WERI-Rb-1 (cell line): ENCODE results near the gene USF3.
A peak's percentile ranks its signal among the peaks of the same experiment; 100 is the strongest.

Experiments
- DNase-seq: peaks from one replicate; pipeline ENCODE4 v3.0.0-alpha.2; 2020
- H3K27ac ChIP-seq: fragments of 250-450 bp; sonication (Bioruptor Pico); 2 replicates; pipeline ENCODE4 v1.5.1; 2020; ENCODE audit warnings: mild to moderate bottlenecking, moderate library complexity
- H3K27me3 ChIP-seq: fragments of 250-450 bp; sonication (Bioruptor Pico); 2 replicates; pipeline ENCODE4 v1.5.1; 2021; ENCODE audit warnings: mild to moderate bottlenecking, low read depth, moderate library complexity; ENCODE audit not compliant: insufficient read depth, severe bottlenecking
- H3K36me3 ChIP-seq: fragments of 250-450 bp; sonication (Bioruptor Pico); 2 replicates; pipeline ENCODE4 v1.5.1; 2020; ENCODE audit warnings: mild to moderate bottlenecking, moderate library complexity
- H3K4me3 ChIP-seq: 2 replicates; pipeline ENCODE4 v1.5.1; 2011; ENCODE audit warnings: low read depth, mild to moderate bottlenecking, control low read depth, low read length
- H3K9me3 ChIP-seq: fragments of 250-450 bp; sonication (Bioruptor Pico); 2 replicates; pipeline ENCODE4 v1.5.1; 2021; ENCODE audit warnings: mild to moderate bottlenecking, moderate library complexity; ENCODE audit not compliant: severe bottlenecking
- CTCF ChIP-seq: IDR thresholded peaks from 2 replicates; pipeline ENCODE4 v1.5.1; 2011; ENCODE audit warnings: low read depth, mild to moderate bottlenecking, control low read depth, inconsistent platforms, low read length

Gene USF3

GRCh38 chr3:113695786-113696645, at the start of gene USF3:
TSS of gene USF3 (minus strand) at chr3:113696642. CDS start at chr3:113674878, 21,764 bp downstream.
- peak within 1 kb of the TSS; percentile 92 for H3K27ac ChIP-seq
- peak; percentile 77 for DNase-seq
- no peak for TF ChIP-seq CTCF

GRCh38 chr3:113745756-113746547, 49.5 kb upstream of the USF3 start, which contains the start of gene NAA50:
TSS of gene NAA50 (minus strand) at chr3:113746249. CDS start at chr3:113745949, 300 bp downstream.
- H3K9me3 ChIP-seq, result no peaks in the 10 kb centered on the region
- TF ChIP-seq CTCF, result peak; percentile 40
- peaks cover 6% of the 10 kb centered on the region for H3K36me3 ChIP-seq

More at GRCh38 chr3:113695786-113696645, at the start of gene USF3:
- Histone ChIP-seq H3K4me3 (peak within 1 kb of the TSS; percentile 96), H3K36me3 (no peaks in the 10 kb centered on the region; the same call in 1 of the 2 replicates), H3K9me3 (no peaks in the 10 kb centered on the region), H3K27me3 (no peaks in the 10 kb centered on the region)

GRCh38 chr3:113744941-113745755, 48.7 kb upstream of the USF3 start:
- H3K36me3 ChIP-seq, result peaks cover 6% of the 10 kb centered on the region
- H3K27me3 ChIP-seq, result no peaks in the 10 kb centered on the region
- peak; percentile 76 for TF ChIP-seq CTCF
- peak overlapping the region; percentile 59 for H3K4me3 ChIP-seq
- no peaks in the 10 kb centered on the region for H3K9me3 ChIP-seq
- DNase-seq, result peak; percentile 65
- H3K27ac ChIP-seq, result peak overlapping the region; percentile 95

More at GRCh38 chr3:113745756-113746547, 49.5 kb upstream of the USF3 start, which contains the start of gene NAA50:
- Histone ChIP-seq H3K27ac (peak within 1 kb of the TSS; percentile 95), H3K4me3 (peak within 1 kb of the TSS; percentile 59), H3K27me3 (no peaks in the 10 kb centered on the region)
- peak; percentile 95 for DNase-seq

GRCh38 chr3:113743006-113743630, 46.7 kb upstream of the USF3 start:
- Histone ChIP-seq H3K27me3 (no peaks in the 10 kb centered on the region), H3K36me3 (peaks cover 6% of the 10 kb centered on the region), H3K4me3 (no peak overlapping the region), H3K27ac (no peak overlapping the region), H3K9me3 (no peaks in the 10 kb centered on the region)
- no peak for DNase-seq
- no peak for TF ChIP-seq CTCF

GRCh38 chr3:113741620-113742019, 45.2 kb upstream of the USF3 start:
- Histone ChIP-seq H3K27me3 (no peaks in the 10 kb centered on the region), H3K4me3 (no peak overlapping the region), H3K9me3 (no peaks in the 10 kb centered on the region), H3K27ac (no peak overlapping the region), H3K36me3 (peaks cover 6% of the 10 kb centered on the region)
- DNase-seq, result no peak
- no peak for TF ChIP-seq CTCF
